Measurements from ENCODE around the gene PRELID2. TPM values are rescaled to one million over a fixed set of nuclear protein-coding genes. Genes with fewer than 3 reads are reported as not detected.

The PRELID2 gene
- total and polyA plus RNA-seq, 2 donors from 2014 or later = 3.8 to 12.1 TPM

GRCh38 chr5:145824040-145824439 lies 11.1 kb downstream of the PRELID2 start:
- intact Hi-C loops (cut with DNase I) = no loop called here
- Histone ChIP-seq H3K9me3 (ENCODE audit: control insufficient read depth in 2 of 3, insufficient read depth in 1 of 3, low read length in 3 of 3) (no peaks in the 10 kb centered on the region), H3K4me3 (ENCODE audit: low read length in 3 of 3) (no peak overlapping the region), H3K27me3 (ENCODE audit: control insufficient read depth, insufficient read depth, low read length) (no peaks in the 10 kb centered on the region), H3K27ac (ENCODE audit: low read depth in 2 of 2, low read length in 2 of 2) (no peak overlapping the region), H3K36me3 (ENCODE audit: control insufficient read depth in 2 of 3, insufficient read depth in 3 of 3, low read length in 3 of 3) (no peaks in the 10 kb centered on the region), H3K9ac (ENCODE audit: low read length in 3 of 3) (no peak overlapping the region), H3K4me1 (ENCODE audit: control insufficient read depth in 2 of 3, insufficient read depth in 2 of 3, low read depth in 1 of 3, low read length in 3 of 3) (no peaks in the 10 kb centered on the region)
- FAIRE-seq (no peak), DNase-seq (no peak)
- no peak for TF ChIP-seq CTCF (IDR thresholded peaks at IDR 0.05; ENCODE audit: borderline replicate concordance, extremely low read depth, insufficient read depth)

GRCh38 chr5:145818604-145819003 lies 16.5 kb downstream of the PRELID2 start:
- H3K4me3 ChIP-seq (ENCODE audit: low read length in 3 of 3) = no peak overlapping the region
- H3K36me3 ChIP-seq (ENCODE audit: control insufficient read depth in 2 of 3, insufficient read depth in 3 of 3, low read length in 3 of 3) = no peaks in the 10 kb centered on the region
- no peaks in the 10 kb centered on the region for H3K27me3 ChIP-seq (ENCODE audit: control insufficient read depth, insufficient read depth, low read length)
- intact Hi-C loops (cut with DNase I) = no loop called here
- FAIRE-seq (no peak), DNase-seq (no peak)
- H3K4me1 ChIP-seq (ENCODE audit: control insufficient read depth in 2 of 3, insufficient read depth in 2 of 3, low read depth in 1 of 3, low read length in 3 of 3) = no peaks in the 10 kb centered on the region
- H3K9ac ChIP-seq (ENCODE audit: low read length in 3 of 3) = no peak overlapping the region
- TF ChIP-seq CTCF (IDR thresholded peaks at IDR 0.05; ENCODE audit: borderline replicate concordance, extremely low read depth, insufficient read depth) = no peak
- no peaks in the 10 kb centered on the region for H3K9me3 ChIP-seq (ENCODE audit: control insufficient read depth in 2 of 3, insufficient read depth in 1 of 3, low read length in 3 of 3)
- no peak overlapping the region for H3K27ac ChIP-seq (ENCODE audit: low read depth in 2 of 2, low read length in 2 of 2)

- no peak for FAIRE-seq
- Histone ChIP-seq H3K27ac (ENCODE audit: low read depth in 2 of 2, low read length in 2 of 2) (no peak overlapping the region), H3K27me3 (ENCODE audit: control insufficient read depth, insufficient read depth, low read length) (no peaks in the 10 kb centered on the region), H3K9me3 (ENCODE audit: control insufficient read depth in 2 of 3, insufficient read depth in 1 of 3, low read length in 3 of 3) (no peaks in the 10 kb centered on the region), H3K36me3 (ENCODE audit: control insufficient read depth in 2 of 3, insufficient read depth in 3 of 3, low read length in 3 of 3) (no peaks in the 10 kb centered on the region), H3K9ac (ENCODE audit: low read length in 3 of 3) (no peak overlapping the region), H3K4me1 (ENCODE audit: control insufficient read depth in 2 of 3, insufficient read depth in 2 of 3, low read depth in 1 of 3, low read length in 3 of 3) (no peaks in the 10 kb centered on the region), H3K4me3 (ENCODE audit: low read length in 3 of 3) (no peak overlapping the region)
- intact Hi-C loops (cut with DNase I) = no loop called here
- DNase-seq = no peak
- no peak for TF ChIP-seq CTCF (IDR thresholded peaks at IDR 0.05; ENCODE audit: borderline replicate concordance, extremely low read depth, insufficient read depth)
Measured at GRCh38 chr5:145812877-145813276, 22.3 kb downstream of the PRELID2 start.
